ENCODE data around the gene UNC5C. TPM values are rescaled to one million over a fixed set of nuclear protein-coding genes. Genes with fewer than 3 reads are reported as not detected.

The UNC5C gene
- total and polyA plus RNA-seq, 2 experiments from 2014 or later = 3.5 to 16.0 TPM

DNA sequence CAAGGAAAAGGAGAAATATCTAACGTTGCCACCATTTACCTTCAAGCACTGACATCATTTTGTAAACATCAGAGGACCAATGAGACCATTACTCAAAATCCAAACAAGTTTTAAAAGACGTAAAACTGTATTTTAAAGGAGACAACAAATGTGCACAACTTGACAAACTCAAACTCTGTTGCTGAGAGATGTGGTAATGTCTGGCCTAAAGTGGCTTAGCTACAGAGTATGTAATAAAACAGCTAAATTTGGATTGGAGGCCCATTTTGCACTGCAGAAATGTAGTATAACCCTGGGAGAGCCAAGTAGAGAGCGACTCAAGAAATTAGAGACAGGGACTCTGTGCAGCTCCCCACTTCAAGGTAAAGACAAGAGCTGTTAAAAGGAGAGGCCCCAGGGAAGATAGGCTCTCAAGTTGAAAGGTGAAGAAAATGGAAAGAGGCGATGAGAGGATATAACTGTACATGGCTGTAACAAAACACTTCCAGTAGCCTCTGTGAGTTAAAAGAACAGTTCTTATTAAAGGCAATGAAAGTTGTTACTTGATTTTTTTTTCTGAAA is 20.3 kb downstream of the UNC5C start:
- Histone ChIP-seq H3K4me2 (no peak overlapping the region), H3K4me3 (no peak overlapping the region), H4K20me1 (ENCODE audit: insufficient read depth, poor library complexity, severe bottlenecking) (no peaks in the 10 kb centered on the region), H3K79me2 (peaks cover 28% of the 10 kb centered on the region), H2AFZ (no peak overlapping the region), H3K9me2 (replicated peaks; ENCODE audit: insufficient read depth) (no peaks in the 10 kb centered on the region), H3K27me3 (no peaks in the 10 kb centered on the region), H3K9me3 (ENCODE audit: low read depth) (no peaks in the 10 kb centered on the region), H3K4me1 (ENCODE audit: insufficient read depth) (no peaks in the 10 kb centered on the region), H3K36me3 (replicated peaks; ENCODE audit: insufficient read depth, low read depth) (no peaks in the 10 kb centered on the region), H3K27ac (no peak overlapping the region)
- no peak for DNase-seq (ENCODE audit: low spot score)
- 54% methylated on average over 4 of the region's 4 CpGs for WGBS (ENCODE audit: low lambda C conversion rate, missing lambda C conversion rate)
- TF ChIP-seq EZH2phosphoT487 (IDR thresholded peaks at IDR 0.05; ENCODE audit: low read depth, severe bottlenecking, unreplicated experiment) = no peak
- TF ChIP-seq EZH2 (IDR thresholded peaks at IDR 0.05; ENCODE audit: borderline replicate concordance) = no peak
- TF ChIP-seq, protein P1, sequence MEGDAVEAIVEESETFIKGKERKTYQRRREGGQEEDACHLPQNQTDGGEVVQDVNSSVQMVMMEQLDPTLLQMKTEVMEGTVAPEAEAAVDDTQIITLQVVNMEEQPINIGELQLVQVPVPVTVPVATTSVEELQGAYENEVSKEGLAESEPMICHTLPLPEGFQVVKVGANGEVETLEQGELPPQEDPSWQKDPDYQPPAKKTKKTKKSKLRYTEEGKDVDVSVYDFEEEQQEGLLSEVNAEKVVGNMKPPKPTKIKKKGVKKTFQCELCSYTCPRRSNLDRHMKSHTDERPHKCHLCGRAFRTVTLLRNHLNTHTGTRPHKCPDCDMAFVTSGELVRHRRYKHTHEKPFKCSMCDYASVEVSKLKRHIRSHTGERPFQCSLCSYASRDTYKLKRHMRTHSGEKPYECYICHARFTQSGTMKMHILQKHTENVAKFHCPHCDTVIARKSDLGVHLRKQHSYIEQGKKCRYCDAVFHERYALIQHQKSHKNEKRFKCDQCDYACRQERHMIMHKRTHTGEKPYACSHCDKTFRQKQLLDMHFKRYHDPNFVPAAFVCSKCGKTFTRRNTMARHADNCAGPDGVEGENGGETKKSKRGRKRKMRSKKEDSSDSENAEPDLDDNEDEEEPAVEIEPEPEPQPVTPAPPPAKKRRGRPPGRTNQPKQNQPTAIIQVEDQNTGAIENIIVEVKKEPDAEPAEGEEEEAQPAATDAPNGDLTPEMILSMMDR (IDR thresholded peaks at IDR 0.05; ENCODE audit: poor library complexity) = no peak

DNA sequence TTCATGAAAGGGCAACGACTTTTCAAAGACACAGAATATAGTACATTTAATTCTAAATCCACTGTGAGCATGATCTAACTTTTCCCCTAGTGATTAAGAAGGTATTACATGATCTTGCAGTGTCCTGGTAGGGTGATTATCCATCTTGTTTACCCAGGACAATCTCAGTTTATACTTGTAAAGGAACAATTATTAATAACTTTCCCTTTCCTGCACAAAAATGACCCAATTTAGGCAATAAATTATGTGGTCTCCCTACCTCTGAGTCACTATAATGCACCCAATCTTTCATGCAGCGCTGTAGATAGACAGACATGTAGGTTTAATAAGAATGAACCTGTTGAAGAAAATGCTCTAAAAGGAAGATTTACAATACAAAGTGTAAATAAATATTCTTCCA is 22.7 kb downstream of the UNC5C start:
- Histone ChIP-seq H2AFZ (no peak overlapping the region), H3K9me3 (ENCODE audit: low read depth) (no peaks in the 10 kb centered on the region), H3K36me3 (replicated peaks; ENCODE audit: insufficient read depth, low read depth) (no peaks in the 10 kb centered on the region), H3K79me2 (peaks cover 24% of the 10 kb centered on the region), H3K27ac (no peak overlapping the region), H4K20me1 (ENCODE audit: insufficient read depth, poor library complexity, severe bottlenecking) (no peaks in the 10 kb centered on the region), H3K9me2 (replicated peaks; ENCODE audit: insufficient read depth) (no peaks in the 10 kb centered on the region), H3K4me3 (no peak overlapping the region), H3K4me1 (ENCODE audit: insufficient read depth) (no peaks in the 10 kb centered on the region), H3K4me2 (no peak overlapping the region), H3K27me3 (no peaks in the 10 kb centered on the region)
- TF ChIP-seq EZH2phosphoT487 (IDR thresholded peaks at IDR 0.05; ENCODE audit: low read depth, severe bottlenecking, unreplicated experiment) (no peak), EZH2 (IDR thresholded peaks at IDR 0.05; ENCODE audit: borderline replicate concordance) (no peak)
- TF ChIP-seq, protein P1 (IDR thresholded peaks at IDR 0.05; ENCODE audit: poor library complexity) = no peak
- DNase-seq (ENCODE audit: low spot score) = no peak
- 87% methylated on average over 2 of the region's 2 CpGs for WGBS (ENCODE audit: low lambda C conversion rate, missing lambda C conversion rate)

DNA sequence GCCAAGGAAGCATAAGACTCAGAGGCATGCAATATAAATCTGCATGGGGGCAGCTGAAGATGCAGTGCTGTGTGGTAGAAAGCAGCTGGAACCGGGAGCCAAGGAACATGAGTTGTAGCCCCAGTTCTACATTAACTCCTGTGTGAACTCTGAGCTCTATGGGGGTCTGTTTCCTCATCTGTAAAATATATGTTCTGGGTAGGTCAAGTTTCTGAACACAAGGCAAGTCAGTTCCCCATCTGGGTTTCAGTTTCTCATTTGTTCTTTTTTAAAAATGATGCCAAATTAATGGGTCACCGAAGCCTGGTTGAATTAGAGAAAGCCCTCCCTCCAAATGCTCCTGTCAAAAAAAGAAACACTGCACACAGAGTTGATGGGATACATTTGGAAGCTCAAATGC is 24.0 kb downstream of the UNC5C start:
- 63% methylated on average over 2 of the region's 2 CpGs for WGBS (ENCODE audit: low lambda C conversion rate, missing lambda C conversion rate)
- no peak for TF ChIP-seq EZH2 (IDR thresholded peaks at IDR 0.05; ENCODE audit: borderline replicate concordance)
- TF ChIP-seq EZH2phosphoT487 (IDR thresholded peaks at IDR 0.05; ENCODE audit: low read depth, severe bottlenecking, unreplicated experiment) = no peak
- TF ChIP-seq, protein P1 (IDR thresholded peaks at IDR 0.05; ENCODE audit: poor library complexity) = no peak
- no peak overlapping the region for H2AFZ ChIP-seq

More for the DNA sequence above, 24.0 kb downstream of the UNC5C start:
- Histone ChIP-seq H3K27ac (no peak overlapping the region), H3K36me3 (replicated peaks; ENCODE audit: insufficient read depth, low read depth) (no peaks in the 10 kb centered on the region), H3K79me2 (peaks cover 15% of the 10 kb centered on the region), H3K4me3 (no peak overlapping the region), H4K20me1 (ENCODE audit: insufficient read depth, poor library complexity, severe bottlenecking) (no peaks in the 10 kb centered on the region), H3K9me3 (ENCODE audit: low read depth) (no peaks in the 10 kb centered on the region), H3K4me2 (no peak overlapping the region), H3K4me1 (ENCODE audit: insufficient read depth) (no peaks in the 10 kb centered on the region), H3K27me3 (no peaks in the 10 kb centered on the region), H3K9me2 (replicated peaks; ENCODE audit: insufficient read depth) (no peaks in the 10 kb centered on the region)
- DNase-seq (ENCODE audit: low spot score) = no peak

All from hepatocyte (in vitro differentiated cells).